Eye (tissue), 1 donor: ENCODE data around the gene MYOCOS.

Experiments
- DNase-seq: peaks from one replicate; pipeline ENCODE4 v3.0.0-alpha.2; 2015

MYOCOS gene

DNA sequence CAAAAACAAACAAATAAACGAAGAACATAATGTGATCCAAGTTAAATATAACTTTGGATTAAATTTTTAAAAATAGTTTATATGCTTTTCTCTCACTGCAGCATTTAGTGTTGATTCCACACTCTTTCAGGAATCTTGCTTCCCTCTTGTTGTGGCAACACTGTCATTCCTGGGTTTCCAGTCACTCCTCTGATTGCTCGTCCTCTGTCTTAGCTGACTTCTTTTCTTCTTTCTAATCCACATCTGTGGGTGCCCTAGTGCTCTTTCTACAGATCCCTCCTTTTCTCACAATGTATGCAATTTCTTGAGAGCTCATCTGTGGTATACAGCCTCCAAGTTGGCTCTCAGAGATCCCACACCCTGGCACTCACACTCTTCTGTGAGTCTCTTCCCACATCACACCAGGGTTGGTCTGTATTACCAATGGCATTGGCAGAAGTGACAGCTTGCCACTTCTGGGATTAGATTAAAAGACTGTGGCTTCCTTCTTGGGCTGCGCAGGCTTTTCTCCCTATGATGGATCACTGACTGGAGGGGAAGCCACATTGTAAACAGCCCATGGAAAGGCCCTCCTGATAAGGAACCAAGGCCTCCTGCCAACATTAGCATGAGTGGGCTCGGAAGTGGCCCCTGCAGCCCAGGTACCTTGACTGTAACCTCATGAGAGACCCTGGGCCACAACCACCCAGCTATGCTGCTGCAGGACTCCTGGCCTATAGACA, 42.0 kb downstream of the MYOCOS start:
- no peak for DNase-seq

DNA sequence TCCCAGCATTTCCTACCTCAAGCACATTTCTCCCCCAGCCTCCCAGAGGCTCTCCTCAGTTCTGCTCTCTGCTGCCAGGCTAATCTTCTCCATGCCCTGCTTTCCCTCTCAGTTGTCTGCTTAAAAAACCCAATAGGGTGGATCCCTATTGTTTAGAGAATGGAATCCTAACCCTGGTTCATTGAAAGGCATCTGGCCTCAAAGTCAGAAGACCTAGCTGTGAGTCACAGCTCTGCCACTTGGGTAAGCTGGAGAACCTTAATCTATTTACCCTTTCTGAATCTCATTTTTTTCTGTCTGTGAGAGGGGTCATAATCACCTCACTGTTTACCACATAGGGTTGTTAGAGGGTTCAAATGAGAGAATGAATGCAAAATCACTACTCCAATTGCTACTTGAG, 42.9 kb downstream of the MYOCOS start:
- no peak for DNase-seq

DNA sequence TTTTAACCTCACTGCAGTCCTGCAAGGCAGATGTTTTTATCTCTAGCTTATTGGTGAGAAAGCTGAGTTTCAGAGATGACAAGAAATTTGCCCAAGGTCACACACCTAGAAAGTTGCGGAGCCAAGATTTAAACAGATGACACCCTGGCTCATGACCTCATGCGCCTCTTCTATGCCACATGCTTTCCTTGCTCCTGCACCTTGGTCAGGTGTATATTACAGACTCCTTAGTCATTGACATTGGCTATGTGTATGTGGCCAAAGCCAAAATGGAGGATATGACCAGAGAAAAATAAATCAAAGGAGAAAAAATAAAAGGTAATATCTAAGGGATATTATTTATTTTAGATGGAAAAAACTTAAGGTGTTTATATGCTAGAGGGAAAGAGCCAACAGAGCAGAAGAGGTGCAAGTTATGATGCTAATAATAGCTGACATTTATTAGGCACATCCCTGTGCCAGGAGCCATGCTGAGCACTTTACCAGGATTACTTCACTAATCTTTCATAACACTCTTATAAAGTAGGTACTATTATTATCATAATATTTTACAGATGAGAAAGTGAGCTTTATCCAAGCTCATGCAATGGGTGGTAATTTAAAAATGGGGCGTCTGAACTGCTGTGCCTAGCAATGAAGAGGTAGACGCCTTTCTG, 44.2 kb downstream of the MYOCOS start:
- no peak for DNase-seq

DNA sequence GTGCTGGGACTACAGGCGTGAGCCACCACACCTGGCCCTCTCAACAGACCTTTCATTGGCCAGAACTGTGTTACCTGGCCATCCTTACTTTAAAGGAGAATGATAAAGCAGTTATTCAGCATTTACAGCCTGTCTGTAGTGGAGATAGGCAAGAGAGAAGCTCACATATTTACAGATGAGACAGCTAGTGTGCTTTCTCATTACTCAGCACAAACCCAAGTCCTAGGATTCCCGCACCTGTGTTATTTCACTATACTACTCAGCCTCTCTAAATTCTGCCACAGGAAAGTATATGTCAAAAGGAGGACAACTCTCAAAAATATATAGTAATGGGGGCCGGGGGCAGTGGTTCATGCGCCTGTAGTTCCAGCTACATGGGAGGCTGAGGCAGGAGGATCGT, 46.3 kb downstream of the MYOCOS start:
- no peak for DNase-seq

DNA sequence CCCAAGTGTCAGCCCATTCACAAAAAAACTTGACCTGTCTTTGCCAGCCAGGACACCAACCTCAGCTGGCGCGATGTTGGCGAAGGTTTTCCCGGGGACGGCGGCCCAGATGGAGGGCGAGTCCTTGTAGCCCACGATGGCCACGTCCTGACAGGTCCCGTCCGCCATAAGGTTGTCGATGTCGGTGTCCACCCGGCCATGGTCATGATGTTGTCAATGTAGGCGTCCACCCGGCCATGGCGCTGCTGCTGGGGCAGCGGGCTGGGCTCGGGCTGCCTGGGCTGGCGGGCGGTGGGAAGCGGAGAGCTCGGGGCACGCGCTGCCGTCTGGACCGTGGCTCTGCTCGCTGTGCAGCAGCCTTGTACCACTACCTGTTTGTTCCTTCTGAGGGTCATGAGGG, 48.7 kb downstream of the MYOCOS start:
- DNase-seq, result no peak

DNA sequence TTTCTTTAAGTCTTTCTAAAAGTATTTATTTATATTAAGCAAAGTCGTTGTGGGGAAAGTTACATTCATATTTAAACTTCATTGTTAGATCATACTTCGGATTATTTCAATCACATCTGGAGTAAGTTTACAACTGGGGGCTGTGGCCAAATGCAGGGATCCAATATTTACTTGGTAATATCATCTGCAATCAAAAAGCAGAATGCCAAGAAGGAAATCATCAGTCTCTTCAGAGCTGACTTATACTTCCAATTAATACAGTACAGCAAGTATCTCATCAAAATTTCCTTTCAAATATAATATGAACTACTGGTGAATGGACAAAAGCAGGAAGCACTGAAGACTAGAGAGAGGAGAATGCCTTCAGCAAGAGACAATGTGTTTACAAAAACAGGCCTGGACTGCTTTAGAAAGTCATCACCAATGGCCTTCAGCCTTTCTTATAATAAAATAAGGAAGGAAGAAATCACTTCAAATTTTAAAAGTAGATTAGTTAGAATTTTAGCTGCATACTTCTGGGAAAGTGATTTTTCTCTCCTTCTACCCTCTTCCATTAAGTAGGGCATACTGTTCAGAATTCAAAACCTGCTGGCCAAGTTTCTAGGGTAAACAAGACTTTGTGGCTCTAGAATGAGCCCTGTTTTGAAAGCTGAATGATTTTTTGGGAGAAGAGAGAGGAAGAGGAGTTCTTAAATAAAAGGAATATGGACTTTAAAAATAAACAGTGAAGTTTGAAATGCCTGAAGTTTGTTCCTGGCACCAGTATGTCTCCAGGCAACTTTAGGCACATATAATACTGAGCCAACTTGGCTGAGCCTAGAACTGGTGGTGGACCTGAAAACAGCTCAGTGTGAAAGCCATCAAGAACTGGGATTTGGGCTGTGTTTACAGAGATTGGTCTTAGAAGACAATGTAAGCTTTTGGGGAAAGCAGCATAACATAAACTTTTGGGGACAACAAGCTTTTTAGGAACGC, 52.7 kb downstream of the MYOCOS start:
- peak; percentile 45 for DNase-seq
